ENCODE measurements around the gene RC3H2.

The RC3H2 gene

DNA sequence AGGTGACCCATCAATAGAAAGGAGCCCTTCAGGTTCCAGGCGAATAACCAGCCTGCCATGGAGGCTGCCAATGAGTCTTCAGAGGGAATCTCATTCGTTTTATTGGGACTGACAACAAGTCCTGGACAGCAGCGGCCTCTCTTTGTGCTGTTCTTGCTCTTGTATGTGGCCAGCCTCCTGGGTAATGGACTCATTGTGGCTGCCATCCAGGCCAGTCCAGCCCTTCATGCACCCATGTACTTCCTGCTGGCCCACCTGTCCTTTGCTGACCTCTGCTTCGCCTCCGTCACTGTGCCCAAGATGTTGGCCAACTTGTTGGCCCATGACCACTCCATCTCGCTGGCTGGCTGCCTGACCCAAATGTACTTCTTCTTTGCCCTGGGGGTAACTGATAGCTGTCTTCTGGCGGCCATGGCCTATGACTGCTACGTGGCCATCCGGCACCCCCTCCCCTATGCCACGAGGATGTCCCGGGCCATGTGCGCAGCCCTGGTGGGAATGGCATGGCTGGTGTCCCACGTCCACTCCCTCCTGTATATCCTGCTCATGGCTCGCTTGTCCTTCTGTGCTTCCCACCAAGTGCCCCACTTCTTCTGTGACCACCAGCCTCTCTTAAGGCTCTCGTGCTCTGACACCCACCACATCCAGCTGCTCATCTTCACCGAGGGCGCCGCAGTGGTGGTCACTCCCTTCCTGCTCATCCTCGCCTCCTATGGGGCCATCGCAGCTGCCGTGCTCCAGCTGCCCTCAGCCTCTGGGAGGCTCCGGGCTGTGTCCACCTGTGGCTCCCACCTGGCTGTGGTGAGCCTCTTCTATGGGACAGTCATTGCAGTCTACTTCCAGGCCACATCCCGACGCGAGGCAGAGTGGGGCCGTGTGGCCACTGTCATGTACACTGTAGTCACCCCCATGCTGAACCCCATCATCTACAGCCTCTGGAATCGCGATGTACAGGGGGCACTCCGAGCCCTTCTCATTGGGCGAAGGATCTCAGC, 104.8 kb downstream of the RC3H2 start, which contains the start of gene OR1K1:
Gene OR1K1, plus strand, starts transcription at position 58 of the 995 bp plus-strand sequence. Its CDS starts 0 bp downstream, at position 58.
- no peak for DNase-seq

DNA sequence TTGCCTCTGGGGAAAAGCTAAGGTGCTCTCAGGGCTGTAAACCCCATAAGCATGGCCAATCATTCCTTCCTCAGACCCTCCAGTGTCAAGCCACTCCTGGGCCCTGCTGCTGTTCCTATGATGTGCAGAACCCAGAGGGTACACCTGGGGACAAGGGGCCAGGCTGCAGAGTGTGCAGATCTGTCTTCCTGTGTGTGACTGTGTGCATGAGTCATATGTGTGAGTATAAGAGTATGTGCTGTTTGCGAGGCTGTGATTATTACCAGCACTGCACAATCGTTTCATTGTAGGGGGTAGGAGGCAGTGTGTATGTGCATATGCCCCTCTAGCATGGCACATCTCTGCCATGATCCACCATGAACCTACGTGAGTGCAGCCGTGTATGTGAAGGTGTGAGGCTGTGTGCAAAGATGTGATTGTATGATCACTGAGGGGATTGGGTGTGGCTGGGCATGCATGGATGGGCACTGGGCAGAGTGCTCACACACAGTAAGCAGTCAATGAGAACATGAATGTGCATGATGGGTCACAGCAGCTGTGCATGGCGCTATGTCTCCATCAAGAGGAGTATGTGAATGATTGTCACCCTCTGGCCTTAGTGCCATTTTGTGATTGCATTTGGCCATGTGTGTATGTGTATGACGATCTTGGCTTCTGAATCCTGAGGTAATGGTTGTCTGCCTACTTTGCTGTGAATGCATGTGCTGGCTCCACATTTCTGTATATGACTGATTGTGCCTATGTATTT, 107.7 kb downstream of the RC3H2 start:
- no peak for DNase-seq

All from activated naive CD4-positive, alpha-beta T cell treated with Interleukin-2 at 50 U/mL for 16 hours (primary cell).